Osteoblast (primary cell): ENCODE results near the gene NT5DC3. TPM values are rescaled to one million over a fixed set of nuclear protein-coding genes. Genes with fewer than 3 reads are reported as not detected.

Experiments used
- DNase-seq: peaks from one replicate; pipeline ENCODE4 v3.0.0; 2011; ENCODE audit warnings: low spot score, mixed read lengths; ENCODE audit not compliant: insufficient read length; ENCODE audit errors: missing footprints
- H2AFZ ChIP-seq: 2 replicates; pipeline ENCODE4 v1.6.0; 2011; ENCODE audit warnings: mild to moderate bottlenecking, low read length
- H3K27ac ChIP-seq: 2 replicates; pipeline ENCODE4 v1.5.1; 2011; ENCODE audit warnings: mild to moderate bottlenecking, low read depth, low read length, moderate library complexity
- H3K27me3 ChIP-seq: 2 replicates; pipeline ENCODE4 v1.6.0; 2012; ENCODE audit warnings: mild to moderate bottlenecking, control low read depth, inconsistent platforms, low read length, moderate library complexity; ENCODE audit not compliant: insufficient read depth
- H3K36me3 ChIP-seq: 2 replicates; pipeline ENCODE4 v1.5.1; 2011; ENCODE audit warnings: mild to moderate bottlenecking, low read length, control low read depth, moderate library complexity; ENCODE audit not compliant: insufficient read depth
- H3K4me1 ChIP-seq: 2 replicates; pipeline ENCODE4 v1.5.1; 2011; ENCODE audit warnings: mild to moderate bottlenecking, low read length, control low read depth, moderate library complexity; ENCODE audit not compliant: insufficient read depth
- H3K4me2 ChIP-seq: 2 replicates; pipeline ENCODE4 v1.6.0; 2011; ENCODE audit warnings: mild to moderate bottlenecking, low read length; ENCODE audit not compliant: insufficient read depth
- H3K4me3 ChIP-seq: fragments of 200-600 bp; sonication (generic); 3 replicates; pipeline ENCODE4 v1.5.1; 2012; ENCODE audit warnings: mild to moderate bottlenecking, low read length, inconsistent platforms; ENCODE audit not compliant: insufficient read depth
- H3K79me2 ChIP-seq: 2 replicates; pipeline ENCODE4 v1.6.0; 2012; ENCODE audit warnings: mild to moderate bottlenecking, low read length, control low read depth, inconsistent platforms; ENCODE audit not compliant: insufficient read depth
- H3K9me3 ChIP-seq: 2 replicates; pipeline ENCODE4 v1.5.1; 2011; ENCODE audit warnings: low read depth, low read length, control low read depth
- H4K20me1 ChIP-seq: 2 replicates; pipeline ENCODE4 v1.6.0; 2012; ENCODE audit warnings: mild to moderate bottlenecking, low read length, control low read depth; ENCODE audit not compliant: insufficient read depth
- CTCF ChIP-seq: IDR thresholded peaks from 2 replicates; pipeline ENCODE4 v1.5.1; 2011; ENCODE audit warnings: mild to moderate bottlenecking, low read depth, low read length, moderate library complexity; ENCODE audit errors: extremely low read depth
- total RNA-seq: library from RNA; depleted of rRNA; stranded (reverse); fragments of >200 nt; gene quantifications from 2 replicates; pipeline ENCODE4 v1.2.3, GENCODE V29; 2012

The NT5DC3 gene
- total RNA-seq, 1 donor = 10.1 TPM

- H3K79me2 ChIP-seq = peaks cover 52% of the 10 kb centered on the region
- no peak for TF ChIP-seq CTCF
- no peaks in the 10 kb centered on the region for H3K9me3 ChIP-seq
- H3K36me3 ChIP-seq = peaks cover 17% of the 10 kb centered on the region
- peaks cover 16% of the 10 kb centered on the region for H3K4me1 ChIP-seq
- DNase-seq = no peak
- no peaks in the 10 kb centered on the region for H3K27me3 ChIP-seq
- no peaks in the 10 kb centered on the region for H4K20me1 ChIP-seq
- no peak overlapping the region for H3K4me2 ChIP-seq
- H3K4me3 ChIP-seq = no peak overlapping the region
- no peak overlapping the region for H2AFZ ChIP-seq
- no peak overlapping the region for H3K27ac ChIP-seq
These were observed 23.2 kb downstream of the NT5DC3 start for GRCh38 chr12:103817791-103818190.

- H3K4me2 ChIP-seq = no peak overlapping the region
- peaks cover 8% of the 10 kb centered on the region for H3K4me1 ChIP-seq
- peaks cover 50% of the 10 kb centered on the region for H3K79me2 ChIP-seq
- no peak overlapping the region for H3K4me3 ChIP-seq
- no peak overlapping the region for H2AFZ ChIP-seq
- TF ChIP-seq CTCF = no peak
- no peak overlapping the region for H3K27ac ChIP-seq
- H4K20me1 ChIP-seq = no peaks in the 10 kb centered on the region
- H3K27me3 ChIP-seq = no peaks in the 10 kb centered on the region
- H3K36me3 ChIP-seq = peaks cover 23% of the 10 kb centered on the region
- no peak for DNase-seq
- no peaks in the 10 kb centered on the region for H3K9me3 ChIP-seq
These were observed 24.4 kb downstream of the NT5DC3 start for GRCh38 chr12:103816663-103817062.

- no peak for DNase-seq
- Histone ChIP-seq H3K4me3 (no peak overlapping the region), H3K4me1 (peaks cover 4% of the 10 kb centered on the region), H3K36me3 (peaks cover 24% of the 10 kb centered on the region), H3K9me3 (no peaks in the 10 kb centered on the region), H3K4me2 (no peak overlapping the region), H3K27me3 (no peaks in the 10 kb centered on the region), H3K27ac (no peak overlapping the region), H4K20me1 (no peaks in the 10 kb centered on the region), H3K79me2 (peaks cover 32% of the 10 kb centered on the region), H2AFZ (no peak overlapping the region)
- no peak for TF ChIP-seq CTCF
These were observed 26.6 kb downstream of the NT5DC3 start for GRCh38 chr12:103814436-103814835.

- Histone ChIP-seq H3K27ac (no peak overlapping the region), H4K20me1 (no peaks in the 10 kb centered on the region), H3K36me3 (peaks cover 27% of the 10 kb centered on the region), H3K27me3 (no peaks in the 10 kb centered on the region), H3K4me3 (no peak overlapping the region), H3K4me1 (peaks cover 4% of the 10 kb centered on the region), H3K4me2 (no peak overlapping the region), H3K79me2 (peaks cover 29% of the 10 kb centered on the region), H3K9me3 (no peaks in the 10 kb centered on the region), H2AFZ (no peak overlapping the region)
- no peak for DNase-seq
- no peak for TF ChIP-seq CTCF
These were observed 27.1 kb downstream of the NT5DC3 start for GRCh38 chr12:103813949-103814348.
